GM19395 (cell line): ENCODE data around the gene AREG.

Experiments used
- ATAC-seq: cut with Tn5 transposase; IDR thresholded peaks from one replicate; pipeline ENCODE4 v1.9.1; 2021; ENCODE audit warnings: mild to moderate bottlenecking, moderate library complexity; ENCODE audit not compliant: unreplicated experiment

The AREG gene

DNA sequence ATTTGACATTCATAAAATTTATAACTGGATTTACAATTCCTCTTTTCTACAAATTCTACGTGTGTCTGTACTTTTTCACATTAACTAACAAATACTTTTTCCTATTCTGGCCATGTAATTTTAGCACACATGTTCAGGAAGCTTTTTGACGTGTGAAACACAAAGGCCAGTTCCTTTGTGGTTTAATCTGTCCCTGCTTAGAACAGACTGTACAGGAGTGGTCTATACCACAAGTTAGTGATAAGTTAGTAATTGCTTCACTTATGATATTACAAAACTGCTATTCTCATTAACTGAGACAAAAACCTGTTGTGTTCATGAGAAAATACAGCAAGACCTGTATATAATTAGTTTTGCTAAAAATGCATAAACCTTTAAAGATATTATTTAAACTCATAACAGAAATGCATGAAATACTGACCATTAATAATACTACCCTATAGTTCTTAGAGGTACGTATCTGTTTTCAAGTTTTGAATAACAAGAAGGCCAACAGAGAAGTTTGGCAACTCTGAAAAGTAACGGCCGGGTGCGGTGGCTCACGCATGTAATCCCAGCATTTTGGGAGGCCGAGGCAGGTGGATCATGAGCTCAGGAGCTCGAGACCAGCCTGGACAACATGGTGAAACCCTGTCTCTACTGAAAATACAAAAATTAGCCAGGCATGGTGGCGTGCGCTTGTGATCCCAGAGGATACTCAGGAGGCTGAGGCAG, 13.7 kb upstream of the AREG start:
- ATAC-seq, result peak; percentile 91

DNA sequence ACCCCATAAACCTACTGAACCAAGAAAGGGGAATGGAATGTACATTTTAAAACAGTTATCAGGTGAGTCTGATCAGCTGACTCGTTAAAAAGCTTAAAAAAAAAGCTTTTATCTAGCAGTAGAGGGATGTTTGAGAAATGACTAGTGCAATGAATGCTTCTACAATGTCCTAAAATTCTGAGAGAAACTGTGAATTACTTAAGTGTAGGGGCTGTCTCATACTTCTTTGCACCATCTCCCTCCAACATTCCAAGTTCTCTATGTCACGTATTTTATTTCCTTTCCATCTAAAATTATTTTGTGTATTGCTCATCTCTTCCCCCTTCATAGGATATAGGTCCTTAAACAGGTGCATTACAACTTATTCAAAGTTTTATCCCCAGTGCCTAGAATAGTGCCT, 11.9 kb upstream of the AREG start:
- ATAC-seq, result no peak

DNA sequence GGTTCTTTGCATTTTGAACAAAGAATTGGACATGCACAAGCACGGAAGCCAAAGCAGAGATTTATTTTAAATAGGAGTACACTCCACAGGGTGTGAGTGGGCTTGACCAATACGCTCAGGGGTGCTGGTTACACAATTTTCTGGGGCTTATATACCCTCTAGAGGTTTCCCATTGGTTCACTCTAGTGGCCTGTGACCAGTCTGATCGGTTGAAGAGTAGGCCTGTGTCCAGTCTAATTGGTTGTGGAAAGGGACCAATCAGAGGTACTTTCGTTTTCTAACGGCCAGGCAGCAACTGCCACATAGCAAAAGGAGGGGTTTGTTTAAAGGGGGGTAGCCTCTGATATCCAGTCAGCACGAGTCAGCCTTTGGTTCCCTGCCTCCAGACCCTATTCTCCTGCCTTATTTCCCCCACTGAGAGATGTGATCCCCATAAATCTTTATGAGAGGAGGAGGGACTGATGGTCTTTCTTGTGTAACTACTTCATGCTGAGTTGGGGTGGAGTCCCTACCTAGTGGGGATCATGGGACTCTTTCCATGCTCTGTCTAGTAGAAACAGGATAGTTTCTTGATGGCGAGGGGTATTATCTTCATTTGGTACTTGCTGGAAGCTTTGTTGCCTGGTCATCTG, 11.3 kb upstream of the AREG start:
- no peak for ATAC-seq

DNA sequence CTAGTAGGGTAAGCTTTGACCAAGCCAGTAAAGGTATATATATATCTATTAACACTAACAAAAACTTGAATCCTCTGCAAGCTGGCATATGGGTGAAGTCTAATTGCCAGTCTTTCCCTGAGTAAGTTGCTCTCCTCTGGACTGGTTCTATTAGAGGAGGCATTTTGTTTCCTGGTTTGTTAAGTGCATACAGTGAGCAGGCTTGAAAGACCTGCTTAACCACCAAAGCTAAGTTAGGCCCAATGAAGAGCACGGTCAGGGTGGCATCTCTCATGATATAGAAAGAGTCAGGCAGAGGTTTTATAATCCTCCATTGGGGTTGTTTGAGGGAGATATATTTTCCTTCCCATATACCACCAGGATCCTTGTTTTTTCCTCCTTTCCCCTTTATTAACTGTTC, 9.6 kb upstream of the AREG start:
- ATAC-seq, result no peak

DNA sequence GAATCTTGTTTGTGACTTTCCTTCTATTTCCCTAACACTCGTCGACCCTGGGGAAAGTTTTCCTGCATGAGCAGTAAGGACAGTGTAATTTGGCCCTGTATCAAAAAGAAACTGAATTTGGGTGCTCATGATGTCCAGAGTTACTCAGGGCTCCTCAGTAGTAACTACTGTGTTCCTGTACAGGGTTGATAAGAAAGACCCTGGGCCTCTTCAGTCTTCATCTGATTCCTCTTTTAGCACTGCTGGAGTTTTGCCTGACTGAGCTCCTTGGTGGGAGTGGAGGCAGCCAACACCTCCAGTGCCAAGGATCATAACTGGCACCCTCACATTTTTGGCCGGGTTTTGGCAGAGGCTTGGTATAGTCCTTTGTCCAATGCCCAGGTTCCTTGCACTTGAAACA, 7.1 kb upstream of the AREG start:
- no peak for ATAC-seq

DNA sequence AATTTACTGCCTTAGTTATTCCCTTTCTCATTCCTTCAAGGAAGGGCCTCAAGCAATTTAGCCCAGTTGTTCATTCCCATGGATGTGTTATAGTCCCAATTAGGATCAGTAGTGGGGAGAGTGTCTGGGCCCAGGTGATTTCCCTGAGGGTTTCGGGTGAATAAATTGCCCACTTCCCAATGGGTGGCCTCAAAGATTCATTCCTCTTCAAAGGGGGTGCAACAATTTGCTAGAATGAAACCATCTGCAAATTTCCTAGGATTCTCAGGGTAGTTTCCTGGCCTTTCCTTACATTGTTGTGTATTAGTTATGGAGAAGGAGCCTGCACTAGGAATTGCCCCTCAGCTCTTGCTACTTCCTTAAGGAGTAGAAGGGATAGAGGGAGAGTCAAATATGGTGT, 6.3 kb upstream of the AREG start:
- ATAC-seq, result no peak

DNA sequence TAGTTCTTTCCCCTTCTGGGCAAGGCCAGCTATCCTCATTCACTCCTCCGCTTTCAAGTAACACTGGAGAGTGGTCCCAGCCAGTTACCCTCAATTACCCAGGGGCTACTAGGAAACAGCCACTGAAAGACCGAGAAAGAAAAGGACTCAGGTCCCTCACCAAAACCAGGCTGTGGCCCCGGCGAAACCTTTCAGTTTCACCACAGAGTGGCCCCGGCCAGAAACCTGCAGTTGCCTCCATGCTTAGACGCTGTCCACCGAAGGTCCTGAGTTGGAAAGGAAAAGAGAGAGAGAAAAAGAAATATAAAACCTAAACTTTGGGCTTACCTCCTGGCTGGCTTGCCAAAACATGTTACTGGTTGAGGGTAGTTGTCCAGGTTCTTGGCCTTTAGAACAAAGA, 5.0 kb upstream of the AREG start:
- ATAC-seq, result no peak

DNA sequence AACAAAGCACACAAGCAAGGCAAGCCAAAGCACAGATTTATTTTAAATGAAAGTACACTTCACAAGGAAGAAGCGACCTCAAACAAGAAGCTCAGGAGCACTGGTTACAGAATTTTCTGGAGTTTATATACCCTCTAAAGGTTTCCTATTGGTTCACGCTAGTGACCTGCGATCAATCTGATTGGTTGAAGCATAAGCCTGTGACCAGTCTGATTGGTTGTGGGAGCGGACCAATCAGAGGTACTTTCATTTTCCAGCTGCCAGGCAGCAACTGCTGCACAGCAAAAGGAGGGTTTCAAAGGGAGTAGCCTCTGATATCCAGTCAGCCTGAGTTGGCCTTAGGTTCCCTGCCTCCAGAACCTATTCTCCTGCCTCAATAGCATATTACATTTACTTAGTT, 4.6 kb upstream of the AREG start:
- ATAC-seq, result no peak

DNA sequence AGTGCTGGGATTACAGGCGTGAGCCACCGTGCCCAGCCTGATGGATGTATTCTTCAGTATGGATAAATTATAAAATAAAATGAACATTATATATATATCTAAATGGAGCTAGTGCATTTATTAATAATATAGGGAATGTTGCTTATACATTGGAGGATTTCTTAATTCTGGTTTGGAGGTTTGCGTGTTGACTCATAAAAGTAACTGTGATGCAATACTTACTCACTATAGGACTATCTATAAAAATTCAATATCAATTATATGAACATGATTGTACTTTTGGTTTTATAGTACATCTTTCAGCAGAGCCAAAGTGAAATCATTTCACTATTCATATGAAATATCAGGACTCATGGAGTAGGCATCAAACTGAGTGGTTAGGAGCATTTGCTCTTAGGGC, 3.2 kb upstream of the AREG start:
- no peak for ATAC-seq

DNA sequence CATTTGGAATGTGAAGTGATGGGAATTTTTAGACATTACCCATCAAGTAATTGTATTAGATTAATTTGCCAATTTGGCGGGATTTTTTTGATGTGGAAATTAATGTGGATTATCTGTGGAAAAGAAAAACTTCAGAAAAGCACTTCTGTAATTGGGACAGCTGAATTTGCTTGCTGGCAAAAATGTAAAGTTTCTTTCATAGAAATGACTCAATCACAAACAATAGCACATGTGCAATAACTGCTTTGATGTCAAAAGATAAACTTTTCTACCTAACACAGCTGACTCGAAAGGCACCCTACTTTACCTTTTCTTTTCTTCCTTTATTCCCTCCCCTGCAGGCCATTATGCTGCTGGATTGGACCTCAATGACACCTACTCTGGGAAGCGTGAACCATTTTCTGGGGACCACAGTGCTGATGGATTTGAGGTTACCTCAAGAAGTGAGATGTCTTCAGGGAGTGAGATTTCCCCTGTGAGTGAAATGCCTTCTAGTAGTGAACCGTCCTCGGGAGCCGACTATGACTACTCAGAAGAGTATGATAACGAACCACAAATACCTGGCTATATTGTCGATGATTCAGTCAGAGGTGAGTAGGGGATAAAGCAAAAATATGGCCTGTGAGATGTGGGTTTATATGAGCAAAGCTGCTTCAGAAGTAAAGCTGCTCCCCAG, 1.4 kb downstream of the AREG start:
- ATAC-seq, result no peak

DNA sequence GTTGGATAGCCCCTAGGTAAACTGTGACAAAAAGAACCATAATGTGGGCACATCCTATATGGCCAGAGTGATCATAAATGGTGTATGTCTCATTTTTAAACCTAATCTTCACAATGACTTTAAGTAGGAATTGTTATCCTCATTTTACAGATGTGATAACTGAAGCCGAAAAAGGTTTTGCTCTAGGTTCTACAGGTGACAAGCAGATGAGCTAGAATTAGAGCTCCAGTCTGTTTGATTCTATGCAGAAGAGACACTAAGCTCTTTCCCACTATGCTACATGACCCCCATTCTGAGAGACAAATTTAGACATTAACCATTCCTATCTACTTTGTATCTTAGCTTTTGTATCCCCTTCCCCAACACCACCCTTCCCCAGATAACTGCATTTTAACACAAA, 2.0 kb downstream of the AREG start:
- no peak for ATAC-seq

DNA sequence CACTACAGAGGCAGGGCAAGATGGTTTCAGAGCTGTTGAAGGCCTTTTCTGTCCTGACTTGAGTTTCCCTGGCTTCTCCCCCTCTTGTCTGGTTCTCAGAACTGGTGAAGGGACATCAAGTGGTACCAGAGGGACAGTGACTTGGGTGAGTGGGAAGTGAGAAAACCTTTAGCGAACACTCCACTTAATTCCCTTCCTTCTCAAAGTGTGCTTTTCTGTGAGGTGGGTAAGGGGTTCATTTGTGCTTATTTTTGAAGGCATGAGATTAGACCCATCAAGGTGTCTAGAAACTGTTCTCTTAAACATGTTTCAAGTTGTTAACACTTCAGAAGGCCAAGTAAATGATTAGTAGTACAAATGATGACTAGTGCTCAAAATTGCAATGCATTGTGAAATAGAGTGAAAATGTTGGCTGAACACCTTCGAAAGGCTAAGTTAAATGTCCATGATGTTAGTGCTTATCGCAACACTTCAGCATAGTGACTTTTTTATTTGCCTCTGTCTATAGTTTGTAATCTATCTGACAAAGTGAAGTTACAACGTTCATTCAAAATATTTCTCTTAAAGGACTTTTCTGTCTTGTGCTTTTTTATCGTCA, 2.8 kb downstream of the AREG start:
- ATAC-seq, result no peak

DNA sequence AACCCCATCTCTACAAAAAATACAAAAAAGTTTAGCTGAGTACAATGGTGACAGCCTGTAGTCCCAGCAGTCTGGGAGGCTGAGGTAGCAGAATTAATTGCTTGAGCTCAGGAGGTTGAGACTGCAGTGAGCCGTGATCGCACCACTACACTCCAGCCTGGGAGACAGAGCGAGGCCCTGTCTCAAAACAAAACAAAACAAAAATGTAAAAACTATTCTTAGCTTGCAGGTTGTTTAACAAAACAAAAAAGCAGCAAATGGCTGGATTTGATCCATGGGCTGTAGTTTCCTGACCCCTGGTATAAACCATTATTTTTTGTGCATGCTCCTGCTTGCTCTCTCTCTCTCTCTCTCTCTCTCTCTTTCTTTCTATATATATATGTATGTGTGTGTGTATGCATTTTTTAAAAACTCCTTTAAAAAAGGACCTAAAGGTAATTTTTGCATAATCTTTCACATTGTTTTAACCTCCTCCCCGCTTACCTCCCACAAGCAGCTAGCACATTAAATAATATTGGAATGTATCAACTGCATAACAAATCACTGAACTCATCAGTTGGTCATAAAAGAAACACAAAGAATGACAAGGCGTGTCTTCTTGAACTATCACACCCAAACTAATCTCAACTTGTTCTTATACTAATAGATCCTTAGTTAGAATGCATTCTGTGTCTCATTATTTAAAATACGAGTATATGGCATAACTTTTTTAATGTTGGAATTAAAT, 4.8 kb downstream of the AREG start:
- ATAC-seq, result no peak

DNA sequence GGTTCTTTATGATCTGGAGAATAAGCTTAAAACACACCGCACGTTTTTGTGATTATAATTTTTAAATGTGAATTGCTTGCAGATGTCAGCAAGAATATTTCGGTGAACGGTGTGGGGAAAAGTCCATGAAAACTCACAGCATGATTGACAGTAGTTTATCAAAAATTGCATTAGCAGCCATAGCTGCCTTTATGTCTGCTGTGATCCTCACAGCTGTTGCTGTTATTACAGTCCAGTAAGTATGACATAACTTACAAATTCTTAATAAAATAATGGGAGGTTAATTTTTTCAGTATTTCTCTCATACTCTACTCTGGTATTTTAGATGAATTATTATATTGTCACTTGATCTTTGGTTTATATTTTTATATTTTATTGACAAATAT, 5.4 kb downstream of the AREG start:
- ATAC-seq, result no peak

DNA sequence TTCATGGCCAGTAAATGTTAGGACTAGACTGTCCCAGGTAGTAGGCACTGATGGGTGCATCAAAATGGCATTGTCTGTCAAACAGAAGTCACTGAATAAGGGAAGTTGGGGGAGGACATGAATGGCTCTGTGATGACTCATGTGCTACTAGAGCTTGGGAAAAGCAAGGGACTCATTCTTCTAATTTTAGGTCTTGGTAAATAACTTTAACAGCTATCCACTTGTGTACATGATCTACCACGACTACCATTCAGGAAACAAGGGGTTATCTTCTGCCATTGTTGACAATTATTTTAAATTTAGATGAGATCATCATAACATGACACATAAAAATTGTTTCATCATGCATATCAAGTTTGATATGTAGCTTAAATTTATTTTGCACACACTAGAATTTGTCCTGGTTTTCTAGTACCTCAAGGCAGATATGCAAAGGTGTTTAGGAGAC, 6.3 kb downstream of the AREG start:
- no peak for ATAC-seq

DNA sequence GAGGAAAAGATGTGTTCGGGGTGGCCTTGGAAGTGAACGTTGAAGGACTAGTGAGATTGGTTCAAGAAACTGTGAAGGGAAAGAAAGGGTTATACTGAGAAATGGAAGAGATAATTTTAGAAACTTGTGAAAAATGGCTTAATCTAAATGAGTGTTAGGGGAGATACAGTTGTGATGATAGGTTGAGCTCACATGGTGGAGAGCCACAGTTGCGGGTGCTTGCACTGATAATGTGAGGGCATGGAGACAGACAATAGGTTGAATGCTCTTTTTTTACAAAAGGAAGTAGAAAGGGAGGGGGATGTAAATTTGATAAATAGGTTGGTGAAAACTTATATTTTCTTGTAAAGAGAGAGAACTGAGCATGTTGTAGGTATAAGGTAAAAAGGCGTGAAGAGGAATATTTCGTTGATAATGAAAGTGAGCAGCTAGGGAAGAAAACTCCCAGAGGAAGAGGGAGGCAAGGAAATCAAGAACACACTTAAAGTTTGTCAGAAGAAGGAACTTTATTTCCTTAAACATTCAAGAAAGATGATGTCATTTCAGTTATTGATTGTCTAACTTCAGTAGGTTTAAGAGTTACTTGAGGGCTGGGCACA, 8.2 kb downstream of the AREG start:
- ATAC-seq, result no peak

DNA sequence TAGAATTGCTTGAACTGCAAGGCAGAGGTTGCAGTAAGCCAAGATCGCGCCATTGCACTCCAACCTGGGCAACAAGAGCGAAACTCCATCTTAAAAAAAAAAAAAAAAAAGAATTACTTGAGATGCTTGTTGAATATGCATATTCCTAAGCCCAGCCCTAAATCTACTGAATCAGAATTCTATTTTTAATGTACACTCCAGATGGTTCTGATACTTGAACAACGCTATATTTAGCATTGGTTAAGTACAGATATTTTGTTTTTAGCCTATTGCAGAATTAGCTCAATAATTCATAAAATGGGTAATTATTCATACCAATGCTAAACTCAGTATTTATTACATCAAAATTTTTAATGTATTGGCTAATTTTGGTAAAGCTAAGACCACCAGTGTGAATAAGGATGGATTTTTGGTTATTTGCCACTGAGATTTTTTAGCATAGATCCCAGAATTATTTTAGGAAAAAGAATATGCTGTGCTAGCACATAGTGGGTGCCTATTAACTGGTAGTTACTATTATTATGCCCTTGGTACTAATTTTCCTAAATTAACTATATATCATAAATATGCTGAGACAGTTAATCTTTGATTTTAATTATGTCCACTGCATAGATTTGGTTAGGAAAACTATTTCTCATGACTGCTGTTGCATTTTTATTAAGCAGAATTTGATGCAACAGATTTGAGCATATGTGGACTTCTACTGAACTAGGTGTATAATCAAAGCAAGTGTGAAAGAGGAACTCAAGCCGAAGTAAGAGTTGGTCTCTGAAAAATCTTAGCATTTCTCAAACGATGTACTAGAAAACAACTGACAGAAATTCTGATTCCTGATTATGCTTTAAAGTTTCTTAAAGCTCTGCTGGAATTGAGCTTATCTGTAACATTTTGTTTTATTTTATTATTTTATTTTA, 9.2 kb downstream of the AREG start:
- ATAC-seq, result no peak

DNA sequence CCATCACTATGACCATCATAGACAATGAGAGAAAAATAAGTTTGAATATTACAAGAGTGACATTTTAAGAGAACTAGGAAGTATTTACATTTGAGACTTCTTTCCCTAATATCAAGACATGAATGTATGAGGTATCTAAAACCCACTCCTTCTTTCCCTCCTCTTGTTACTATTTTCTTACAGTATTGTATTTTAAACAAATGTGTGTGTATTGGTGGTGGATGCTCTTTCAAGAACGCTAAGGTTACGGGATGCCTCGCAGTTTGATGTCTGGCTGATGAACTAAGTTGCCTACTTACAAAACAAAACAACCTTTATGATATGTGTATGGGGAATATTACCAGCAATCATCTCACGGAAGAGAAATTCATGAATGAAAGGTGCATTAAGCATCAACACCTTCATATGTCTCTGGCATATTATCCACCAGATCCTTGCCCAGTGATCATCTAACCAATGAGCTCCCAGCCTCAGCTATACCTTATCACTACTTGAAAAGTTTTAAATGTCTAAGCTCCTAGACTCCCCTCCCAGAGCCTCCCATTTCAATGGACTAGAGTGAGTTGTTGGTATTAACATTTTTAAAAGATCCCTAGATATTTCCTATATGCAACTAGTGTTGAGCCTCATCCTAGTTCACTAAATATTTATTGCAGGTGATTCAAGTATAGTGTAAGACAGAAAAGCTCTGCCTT, 10.6 kb downstream of the AREG start:
- no peak for ATAC-seq

DNA sequence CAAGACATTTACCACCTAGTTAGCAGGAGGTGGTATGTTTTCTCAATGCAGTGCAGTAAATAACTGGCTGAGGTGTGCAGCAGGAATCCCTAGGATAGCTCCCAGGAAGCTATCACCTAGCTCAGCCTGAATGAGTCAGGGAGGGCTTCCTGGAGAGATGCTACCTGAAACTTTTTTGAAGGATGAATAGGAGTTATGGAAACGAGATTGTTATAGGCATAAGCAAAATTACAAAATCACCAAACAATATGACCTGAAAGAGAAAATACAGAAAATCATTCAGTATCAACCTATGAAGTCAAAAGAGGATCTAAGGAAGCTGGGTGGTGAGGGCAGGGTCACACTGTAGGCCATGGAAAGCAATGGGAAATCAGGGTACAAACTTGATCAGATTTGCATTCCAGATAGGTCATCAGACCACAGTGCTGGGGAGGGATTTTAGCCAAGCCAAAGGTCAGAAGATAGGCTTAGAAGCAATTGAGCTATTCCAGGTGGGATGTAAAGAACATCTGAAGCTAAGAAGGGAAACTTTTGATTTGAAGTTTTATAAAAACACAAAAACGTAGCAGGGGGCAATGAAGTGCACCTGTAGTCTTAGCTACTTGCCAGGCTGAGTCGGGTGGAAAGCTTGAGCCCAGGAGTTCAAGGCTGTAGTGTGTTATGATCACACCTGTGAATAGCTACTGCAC, 11.3 kb downstream of the AREG start:
- ATAC-seq, result no peak
